Measurements from ENCODE around the gene TTLL8. TPM values are rescaled to one million over a fixed set of nuclear protein-coding genes. Genes with fewer than 3 reads are reported as not detected.

Gene TTLL8
- total RNA-seq, 1 experiment from 2014 or later: not detected

DNA sequence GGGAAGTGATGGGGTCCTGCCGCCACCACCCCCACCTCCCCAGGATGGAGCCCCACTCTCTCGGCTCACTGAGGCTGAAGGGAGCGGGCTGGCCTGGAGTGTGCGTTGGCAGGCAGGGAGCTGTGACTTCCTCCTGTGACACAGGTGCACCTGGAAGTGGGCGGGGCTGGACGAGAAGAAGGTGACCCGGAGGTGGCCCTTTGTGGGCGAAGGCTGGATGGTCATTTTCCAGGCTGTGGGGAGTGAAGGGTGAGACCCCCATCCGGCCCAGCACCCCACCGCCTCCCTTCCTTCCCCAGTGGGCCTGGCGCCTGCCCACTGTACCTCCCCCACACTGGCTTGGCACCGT, 60.9 kb downstream of the TTLL8 start:
- DNase-seq: no peak
- H3K9me3 ChIP-seq (ENCODE audit: low read length): no peaks in the 10 kb centered on the region
- H3K4me2 ChIP-seq (ENCODE audit: low read depth, low read length, poor library complexity, severe bottlenecking): no peak overlapping the region
- H3K79me2 ChIP-seq (ENCODE audit: low read length): no peaks in the 10 kb centered on the region
- H3K27me3 ChIP-seq (ENCODE audit: low read length): no peaks in the 10 kb centered on the region
- no peaks in the 10 kb centered on the region for H3K4me1 ChIP-seq (ENCODE audit: low read length)
- no peak overlapping the region for H3K9ac ChIP-seq (ENCODE audit: low read length)
- no peaks in the 10 kb centered on the region for H3K36me3 ChIP-seq (ENCODE audit: insufficient read depth, low read length)
- H3K9me2 ChIP-seq (replicated peaks; ENCODE audit: insufficient read depth, low read length): no peaks in the 10 kb centered on the region
- no peak overlapping the region for H3K4me3 ChIP-seq (ENCODE audit: low read length)
- H3K27ac ChIP-seq (ENCODE audit: low read length): no peak overlapping the region
- H2AFZ ChIP-seq (ENCODE audit: low read length): no peak overlapping the region
- no peaks in the 10 kb centered on the region for H4K20me1 ChIP-seq (ENCODE audit: insufficient read depth, low read depth, low read length)

DNA sequence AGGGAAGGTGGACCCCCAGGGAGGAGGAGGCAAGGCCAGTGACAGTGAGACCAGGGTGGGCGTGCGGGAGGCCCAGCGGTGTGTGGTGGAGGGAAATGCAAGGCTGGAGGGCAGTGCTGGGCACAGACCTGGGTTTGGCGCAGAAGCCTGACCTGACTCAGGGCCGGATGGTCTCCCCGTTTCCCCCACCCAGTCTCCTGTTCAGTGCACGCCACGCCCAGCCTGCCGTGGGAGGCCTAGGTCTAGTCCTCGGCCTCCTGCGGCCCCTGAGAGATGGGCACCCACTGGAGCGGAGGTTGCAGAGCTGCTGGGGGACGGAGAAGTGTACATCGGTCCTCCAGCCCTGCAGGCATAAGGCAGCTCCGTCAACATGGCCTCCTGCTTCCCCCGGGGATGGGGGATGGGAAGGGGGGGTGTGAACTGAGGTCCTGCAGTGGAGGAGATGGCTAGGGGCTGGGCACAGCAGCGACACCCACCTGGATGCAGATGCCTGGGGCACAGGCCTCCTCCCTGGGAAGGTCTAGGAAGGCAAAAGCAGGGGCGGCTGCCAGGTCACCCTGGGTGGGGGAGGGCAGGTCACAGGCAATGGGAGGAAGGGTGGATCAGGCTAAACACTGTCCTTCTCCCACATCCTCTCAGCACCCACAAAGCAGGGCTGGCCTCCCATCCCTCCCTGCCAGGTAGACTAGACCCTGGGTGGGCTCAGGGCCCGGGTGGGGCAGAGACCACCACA, 61.4 kb downstream of the TTLL8 start:
- Histone ChIP-seq H3K9ac (ENCODE audit: low read length) (no peak overlapping the region), H2AFZ (ENCODE audit: low read length) (no peak overlapping the region), H3K36me3 (ENCODE audit: insufficient read depth, low read length) (no peaks in the 10 kb centered on the region)

DNA sequence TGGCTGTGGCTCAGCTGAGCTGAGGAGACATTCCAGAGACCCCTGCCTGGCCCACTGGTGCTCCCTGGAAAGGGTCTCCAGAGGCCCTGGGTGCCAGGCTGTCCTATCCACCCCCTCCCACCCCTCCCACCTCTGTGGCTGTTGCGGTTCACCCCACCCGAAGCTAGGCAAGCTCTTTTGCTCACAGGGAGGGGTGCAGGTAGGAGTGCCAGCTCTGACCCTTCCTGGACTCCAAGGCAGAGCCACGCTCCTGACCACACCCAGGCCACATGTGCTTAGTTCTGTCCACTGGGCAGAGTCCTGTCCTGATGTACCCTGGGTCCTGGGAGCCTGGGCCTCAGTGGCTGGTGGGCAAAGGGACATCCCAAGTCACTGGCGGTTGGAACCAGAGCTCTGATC, 62.0 kb downstream of the TTLL8 start:
- H3K4me1 ChIP-seq (ENCODE audit: low read length): no peaks in the 10 kb centered on the region
- H3K79me2 ChIP-seq (ENCODE audit: low read length): no peaks in the 10 kb centered on the region
- H2AFZ ChIP-seq (ENCODE audit: low read length): no peak overlapping the region

More for the DNA sequence above, 61.4 kb downstream of the TTLL8 start:
- H3K27ac ChIP-seq (ENCODE audit: low read length): no peak overlapping the region
- no peaks in the 10 kb centered on the region for H4K20me1 ChIP-seq (ENCODE audit: insufficient read depth, low read depth, low read length)
- H3K4me2 ChIP-seq (ENCODE audit: low read depth, low read length, poor library complexity, severe bottlenecking): no peak overlapping the region
- no peaks in the 10 kb centered on the region for H3K79me2 ChIP-seq (ENCODE audit: low read length)
- DNase-seq: no peak
- H3K4me3 ChIP-seq (ENCODE audit: low read length): no peak overlapping the region
- H3K27me3 ChIP-seq (ENCODE audit: low read length): no peaks in the 10 kb centered on the region
- H3K9me3 ChIP-seq (ENCODE audit: low read length): no peaks in the 10 kb centered on the region
- no peaks in the 10 kb centered on the region for H3K9me2 ChIP-seq (replicated peaks; ENCODE audit: insufficient read depth, low read length)
- H3K4me1 ChIP-seq (ENCODE audit: low read length): no peaks in the 10 kb centered on the region

DNA sequence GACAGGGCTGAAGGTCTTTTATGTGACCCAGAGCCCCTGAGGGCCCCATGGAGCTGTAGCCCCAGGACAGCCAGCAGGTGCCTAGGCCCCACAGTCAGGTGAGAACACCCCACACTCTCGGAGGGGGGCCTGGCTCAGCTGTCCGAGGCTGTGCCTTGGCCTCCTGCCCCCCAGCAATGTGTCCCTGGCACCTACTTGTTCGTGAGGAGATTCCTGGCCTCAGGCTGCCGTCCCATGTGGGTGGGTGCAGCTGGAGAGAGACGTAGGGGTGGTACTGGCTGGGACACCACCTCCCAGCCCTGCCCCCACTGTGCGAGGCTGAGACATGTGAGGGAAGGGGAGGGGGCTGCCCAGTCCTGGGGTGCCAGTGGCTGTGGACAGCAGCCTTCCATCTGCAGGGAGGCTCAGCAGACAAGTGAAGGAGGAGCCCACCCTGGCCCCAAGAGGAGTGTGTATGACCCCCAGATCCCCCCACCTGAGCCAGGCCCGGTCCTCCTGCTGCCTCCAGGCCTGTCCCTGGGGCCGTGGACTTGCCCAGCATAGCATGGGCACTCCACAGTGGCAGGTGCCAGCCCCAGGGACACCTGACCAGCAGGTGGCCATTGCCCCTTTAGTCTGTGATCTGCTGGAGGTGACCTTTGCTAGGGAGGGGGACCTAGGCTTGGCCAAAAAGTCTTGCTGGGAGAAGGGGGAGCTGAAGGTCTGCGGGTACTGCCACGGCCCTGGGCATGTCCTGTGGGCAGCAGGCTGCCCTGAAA, 62.6 kb downstream of the TTLL8 start:
- Histone ChIP-seq H3K27ac (ENCODE audit: low read length) (no peak overlapping the region), H3K9me3 (ENCODE audit: low read length) (no peaks in the 10 kb centered on the region), H3K4me1 (ENCODE audit: low read length) (no peaks in the 10 kb centered on the region), H3K9ac (ENCODE audit: low read length) (no peak overlapping the region), H3K9me2 (replicated peaks; ENCODE audit: insufficient read depth, low read length) (no peaks in the 10 kb centered on the region), H3K27me3 (ENCODE audit: low read length) (no peaks in the 10 kb centered on the region), H3K4me3 (ENCODE audit: low read length) (no peak overlapping the region), H3K79me2 (ENCODE audit: low read length) (no peaks in the 10 kb centered on the region), H3K4me2 (ENCODE audit: low read depth, low read length, poor library complexity, severe bottlenecking) (no peak overlapping the region), H3K36me3 (ENCODE audit: insufficient read depth, low read length) (no peaks in the 10 kb centered on the region), H4K20me1 (ENCODE audit: insufficient read depth, low read depth, low read length) (no peaks in the 10 kb centered on the region), H2AFZ (ENCODE audit: low read length) (no peak overlapping the region)
- no peak for DNase-seq

More for the DNA sequence above, 62.0 kb downstream of the TTLL8 start:
- H3K9me3 ChIP-seq (ENCODE audit: low read length): no peaks in the 10 kb centered on the region
- no peaks in the 10 kb centered on the region for H3K36me3 ChIP-seq (ENCODE audit: insufficient read depth, low read length)
- H3K27ac ChIP-seq (ENCODE audit: low read length): no peak overlapping the region
- H3K4me3 ChIP-seq (ENCODE audit: low read length): no peak overlapping the region
- H3K9me2 ChIP-seq (replicated peaks; ENCODE audit: insufficient read depth, low read length): no peaks in the 10 kb centered on the region
- no peak for DNase-seq
- no peaks in the 10 kb centered on the region for H3K27me3 ChIP-seq (ENCODE audit: low read length)
- H3K9ac ChIP-seq (ENCODE audit: low read length): no peak overlapping the region
- H4K20me1 ChIP-seq (ENCODE audit: insufficient read depth, low read depth, low read length): no peaks in the 10 kb centered on the region
- no peak overlapping the region for H3K4me2 ChIP-seq (ENCODE audit: low read depth, low read length, poor library complexity, severe bottlenecking)

DNA sequence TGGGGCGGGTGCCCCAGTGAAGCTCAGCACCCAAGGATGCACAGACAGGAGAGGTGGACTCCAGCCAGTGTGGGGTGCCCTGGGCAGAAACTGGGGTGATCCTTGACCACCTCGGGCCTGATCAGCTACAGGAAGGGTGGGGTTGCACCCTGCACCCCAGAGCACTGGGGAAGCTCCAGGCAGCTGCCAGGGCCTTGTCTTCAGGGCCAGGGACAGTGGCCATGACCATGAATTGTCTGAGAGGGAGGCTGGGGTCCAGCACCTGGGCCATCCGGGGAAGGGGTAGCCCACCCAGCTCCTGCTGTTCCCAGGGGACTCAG, 63.1 kb downstream of the TTLL8 start:
- no peaks in the 10 kb centered on the region for H3K36me3 ChIP-seq (ENCODE audit: insufficient read depth, low read length)
- no peak overlapping the region for H3K4me2 ChIP-seq (ENCODE audit: low read depth, low read length, poor library complexity, severe bottlenecking)
- H3K4me3 ChIP-seq (ENCODE audit: low read length): no peak overlapping the region
- DNase-seq: no peak
- H3K27me3 ChIP-seq (ENCODE audit: low read length): no peaks in the 10 kb centered on the region
- no peaks in the 10 kb centered on the region for H3K9me2 ChIP-seq (replicated peaks; ENCODE audit: insufficient read depth, low read length)
- no peak overlapping the region for H3K9ac ChIP-seq (ENCODE audit: low read length)
- H3K9me3 ChIP-seq (ENCODE audit: low read length): no peaks in the 10 kb centered on the region
- H3K27ac ChIP-seq (ENCODE audit: low read length): no peak overlapping the region
- H2AFZ ChIP-seq (ENCODE audit: low read length): no peak overlapping the region
- no peaks in the 10 kb centered on the region for H4K20me1 ChIP-seq (ENCODE audit: insufficient read depth, low read depth, low read length)
- no peaks in the 10 kb centered on the region for H3K4me1 ChIP-seq (ENCODE audit: low read length)
- no peaks in the 10 kb centered on the region for H3K79me2 ChIP-seq (ENCODE audit: low read length)

DNA sequence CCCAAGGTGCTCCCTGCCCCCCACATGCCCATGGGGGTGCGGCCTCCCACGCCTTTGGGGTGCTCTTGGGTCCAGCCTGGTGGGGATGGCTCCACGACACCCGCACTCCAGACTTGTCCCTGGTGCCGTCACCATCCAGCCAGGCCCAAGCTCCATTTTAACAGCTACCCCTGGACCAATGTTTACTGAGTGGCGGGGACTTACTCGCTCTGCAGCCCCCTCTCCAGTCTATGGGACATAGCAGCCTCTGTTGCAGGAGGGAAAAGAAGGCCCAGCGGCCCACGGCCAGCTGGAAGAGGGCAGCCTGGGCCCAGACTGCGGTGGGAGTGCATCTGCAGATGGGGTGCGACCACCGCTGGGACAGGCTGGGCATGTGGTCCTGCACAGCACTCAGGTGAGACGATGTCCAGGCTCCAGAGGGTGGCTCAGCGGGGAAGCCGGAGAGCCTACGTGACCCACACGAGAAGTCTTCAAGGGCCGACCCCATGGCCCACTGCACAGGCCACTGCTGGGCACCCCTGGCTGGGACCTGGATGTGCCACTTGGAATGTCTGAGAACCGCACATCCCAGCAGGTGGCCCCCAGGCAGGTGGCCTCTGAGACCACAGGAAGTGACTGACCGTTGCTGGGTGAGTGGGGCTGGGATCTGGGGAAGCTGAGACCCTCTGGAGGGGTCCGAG, 63.6 kb downstream of the TTLL8 start:
- Histone ChIP-seq H2AFZ (ENCODE audit: low read length) (no peak overlapping the region), H3K9me3 (ENCODE audit: low read length) (no peaks in the 10 kb centered on the region), H3K4me2 (ENCODE audit: low read depth, low read length, poor library complexity, severe bottlenecking) (no peak overlapping the region), H3K4me3 (ENCODE audit: low read length) (no peak overlapping the region), H3K27ac (ENCODE audit: low read length) (no peak overlapping the region), H3K36me3 (ENCODE audit: insufficient read depth, low read length) (no peaks in the 10 kb centered on the region), H3K27me3 (ENCODE audit: low read length) (no peaks in the 10 kb centered on the region), H3K9ac (ENCODE audit: low read length) (no peak overlapping the region), H3K4me1 (ENCODE audit: low read length) (no peaks in the 10 kb centered on the region), H3K79me2 (ENCODE audit: low read length) (no peaks in the 10 kb centered on the region), H3K9me2 (replicated peaks; ENCODE audit: insufficient read depth, low read length) (no peaks in the 10 kb centered on the region), H4K20me1 (ENCODE audit: insufficient read depth, low read depth, low read length) (no peaks in the 10 kb centered on the region)
- no peak for DNase-seq

DNA sequence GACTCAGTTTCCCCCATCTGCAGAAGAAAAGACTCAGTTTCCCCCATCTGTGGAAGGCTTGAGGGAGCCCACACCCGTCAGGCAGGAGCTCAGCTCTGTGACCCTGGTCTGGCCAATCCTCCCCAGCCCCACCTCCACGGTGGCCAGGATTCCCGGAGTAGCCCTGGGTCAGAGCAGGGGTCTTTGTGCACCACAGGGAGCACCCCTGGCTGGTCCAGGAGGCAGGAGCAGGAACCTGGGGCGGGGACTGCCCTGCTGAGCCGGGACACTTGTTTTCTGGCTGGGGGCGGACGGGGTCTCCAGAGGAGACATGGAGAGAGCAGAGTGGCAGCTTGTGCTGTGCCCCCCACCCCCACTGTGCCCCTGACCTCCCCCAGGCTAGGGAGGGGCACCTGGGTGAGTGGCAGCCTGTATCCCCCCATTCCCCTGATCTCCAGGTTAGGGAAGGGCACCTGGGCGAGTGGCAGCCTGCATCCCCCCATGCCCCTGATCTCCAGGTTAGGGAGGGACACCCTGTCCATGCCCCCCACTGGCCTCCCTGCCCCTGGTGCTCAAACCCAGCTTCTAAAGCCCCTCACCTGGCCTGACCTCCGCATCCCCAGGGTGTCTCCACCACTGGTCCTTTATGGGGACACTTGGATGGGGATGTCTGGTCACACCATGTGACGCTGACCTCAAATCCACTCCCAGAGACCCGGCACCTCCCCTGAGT, 64.3 kb downstream of the TTLL8 start:
- Histone ChIP-seq H4K20me1 (ENCODE audit: insufficient read depth, low read depth, low read length) (no peaks in the 10 kb centered on the region), H2AFZ (ENCODE audit: low read length) (no peak overlapping the region), H3K9me3 (ENCODE audit: low read length) (no peaks in the 10 kb centered on the region), H3K27ac (ENCODE audit: low read length) (no peak overlapping the region), H3K9ac (ENCODE audit: low read length) (no peak overlapping the region), H3K27me3 (ENCODE audit: low read length) (no peaks in the 10 kb centered on the region), H3K4me1 (ENCODE audit: low read length) (no peaks in the 10 kb centered on the region), H3K4me3 (ENCODE audit: low read length) (no peak overlapping the region), H3K79me2 (ENCODE audit: low read length) (no peaks in the 10 kb centered on the region), H3K4me2 (ENCODE audit: low read depth, low read length, poor library complexity, severe bottlenecking) (no peak overlapping the region), H3K9me2 (replicated peaks; ENCODE audit: insufficient read depth, low read length) (no peaks in the 10 kb centered on the region), H3K36me3 (ENCODE audit: insufficient read depth, low read length) (no peaks in the 10 kb centered on the region)
- no peak for DNase-seq

Measured in Karpas-422 (cell line).